NCI-H2171 (cell line): ENCODE measurements around the gene JMY.

Source experiments
- DNase-seq: peaks from one replicate; lab custom pipeline; 2025; lab: John Stamatoyannopoulos, UW

The JMY gene, protein sequence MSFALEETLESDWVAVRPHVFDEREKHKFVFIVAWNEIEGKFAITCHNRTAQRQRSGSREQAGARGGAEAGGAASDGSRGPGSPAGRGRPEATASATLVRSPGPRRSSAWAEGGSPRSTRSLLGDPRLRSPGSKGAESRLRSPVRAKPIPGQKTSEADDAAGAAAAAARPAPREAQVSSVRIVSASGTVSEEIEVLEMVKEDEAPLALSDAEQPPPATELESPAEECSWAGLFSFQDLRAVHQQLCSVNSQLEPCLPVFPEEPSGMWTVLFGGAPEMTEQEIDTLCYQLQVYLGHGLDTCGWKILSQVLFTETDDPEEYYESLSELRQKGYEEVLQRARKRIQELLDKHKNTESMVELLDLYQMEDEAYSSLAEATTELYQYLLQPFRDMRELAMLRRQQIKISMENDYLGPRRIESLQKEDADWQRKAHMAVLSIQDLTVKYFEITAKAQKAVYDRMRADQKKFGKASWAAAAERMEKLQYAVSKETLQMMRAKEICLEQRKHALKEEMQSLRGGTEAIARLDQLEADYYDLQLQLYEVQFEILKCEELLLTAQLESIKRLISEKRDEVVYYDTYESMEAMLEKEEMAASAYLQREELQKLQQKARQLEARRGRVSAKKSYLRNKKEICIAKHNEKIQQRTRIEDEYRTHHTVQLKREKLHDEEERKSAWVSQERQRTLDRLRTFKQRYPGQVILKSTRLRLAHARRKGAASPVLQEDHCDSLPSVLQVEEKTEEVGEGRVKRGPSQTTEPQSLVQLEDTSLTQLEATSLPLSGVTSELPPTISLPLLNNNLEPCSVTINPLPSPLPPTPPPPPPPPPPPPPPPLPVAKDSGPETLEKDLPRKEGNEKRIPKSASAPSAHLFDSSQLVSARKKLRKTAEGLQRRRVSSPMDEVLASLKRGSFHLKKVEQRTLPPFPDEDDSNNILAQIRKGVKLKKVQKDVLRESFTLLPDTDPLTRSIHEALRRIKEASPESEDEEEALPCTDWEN

DNA sequence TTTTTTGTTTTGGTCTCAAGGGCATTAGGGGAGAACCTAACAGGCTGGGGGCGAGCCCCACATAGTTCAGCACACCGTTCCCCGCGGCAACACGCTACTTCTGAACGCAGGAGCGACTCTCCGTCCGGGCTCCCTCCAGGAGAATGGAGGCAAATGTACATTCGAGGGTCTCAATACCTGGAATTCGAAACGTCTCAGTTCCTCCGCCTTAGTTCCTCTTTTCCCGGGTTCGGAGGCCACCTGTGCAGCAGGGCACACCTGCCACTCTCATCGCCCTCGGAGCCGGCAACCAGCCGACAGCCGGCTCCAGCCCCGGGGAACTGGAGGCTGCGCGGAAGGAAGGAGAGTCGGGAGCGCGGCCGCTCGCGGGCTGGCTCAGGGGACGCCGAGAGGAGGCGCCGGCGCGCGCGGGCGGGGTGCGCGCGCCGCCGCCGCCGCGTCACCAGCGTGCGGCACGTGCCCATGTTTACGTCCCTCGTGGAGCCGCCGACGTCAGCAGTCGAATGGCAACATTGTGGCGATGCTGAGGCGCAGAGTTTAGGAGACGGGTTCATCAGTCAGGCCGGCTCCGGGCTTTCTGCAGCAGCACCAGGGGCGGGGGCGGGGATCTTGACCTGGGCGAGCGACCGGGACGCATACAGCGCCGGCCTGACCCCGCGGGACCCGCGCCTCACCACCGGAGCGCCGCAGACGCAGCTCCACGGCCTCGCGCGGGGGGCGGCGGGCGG, at the start of gene JMY:
Gene JMY, plus strand, starts transcription at position 498 of the 728 bp plus-strand sequence. CDS start 520 bp downstream, outside the sequence.
- DNase-seq, result peak; percentile 69

DNA sequence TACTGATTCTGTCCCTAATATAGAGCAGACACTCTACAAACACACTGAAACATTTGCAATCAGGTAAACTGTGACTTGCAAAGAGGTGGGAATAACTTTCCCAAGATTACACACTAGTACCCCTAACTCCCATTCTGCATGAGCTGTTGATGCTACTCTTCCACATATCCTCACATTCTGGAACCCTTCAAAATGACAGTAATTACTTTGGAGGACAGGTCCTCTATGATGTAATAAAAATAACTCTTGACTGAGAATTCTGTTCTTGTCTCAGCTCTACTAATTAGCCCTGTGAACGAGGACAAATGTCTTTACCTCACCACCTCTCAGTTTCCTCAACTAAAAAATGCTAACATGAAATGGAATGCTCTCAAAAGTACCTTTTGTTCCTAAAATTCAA, 49.5 kb upstream of the JMY start:
- no peak for DNase-seq

GRCh38 chr5:79189439-79190234, 46.3 kb upstream of the JMY start:
- DNase-seq, result peak; percentile 8

DNA sequence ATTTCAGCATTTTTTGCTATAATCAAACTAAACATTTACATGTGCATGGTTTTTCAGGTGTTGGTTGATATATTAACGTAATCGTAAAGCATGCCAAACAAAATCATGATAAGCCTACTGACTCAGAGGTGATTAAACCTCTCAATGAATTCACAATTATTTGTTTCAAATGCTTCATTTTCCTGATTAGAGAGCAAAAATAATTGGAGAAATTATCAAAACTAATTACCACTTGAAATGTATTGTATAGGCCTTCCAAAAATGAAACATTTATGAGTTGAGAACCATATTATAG, 45.7 kb upstream of the JMY start:
- DNase-seq, result no peak

DNA sequence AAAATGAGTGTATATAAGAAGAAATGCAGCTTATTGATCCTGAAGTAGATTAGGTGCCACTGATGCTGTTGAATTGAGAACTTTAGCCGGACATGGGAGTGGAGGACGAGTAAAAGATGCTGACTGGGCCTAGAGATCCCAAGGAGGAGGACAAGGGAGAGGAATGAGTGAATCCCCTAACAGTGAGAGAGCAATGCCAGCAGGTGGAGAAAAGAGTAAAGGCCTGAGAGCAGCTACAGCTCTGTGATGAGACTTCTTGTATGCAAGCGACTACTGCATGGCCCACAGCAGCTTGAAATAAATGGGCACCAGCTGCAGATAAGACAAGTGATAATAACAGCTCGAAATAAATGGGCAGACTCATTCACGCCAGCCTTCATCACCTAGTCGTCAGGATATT, 44.5 kb upstream of the JMY start:
- DNase-seq, result no peak

DNA sequence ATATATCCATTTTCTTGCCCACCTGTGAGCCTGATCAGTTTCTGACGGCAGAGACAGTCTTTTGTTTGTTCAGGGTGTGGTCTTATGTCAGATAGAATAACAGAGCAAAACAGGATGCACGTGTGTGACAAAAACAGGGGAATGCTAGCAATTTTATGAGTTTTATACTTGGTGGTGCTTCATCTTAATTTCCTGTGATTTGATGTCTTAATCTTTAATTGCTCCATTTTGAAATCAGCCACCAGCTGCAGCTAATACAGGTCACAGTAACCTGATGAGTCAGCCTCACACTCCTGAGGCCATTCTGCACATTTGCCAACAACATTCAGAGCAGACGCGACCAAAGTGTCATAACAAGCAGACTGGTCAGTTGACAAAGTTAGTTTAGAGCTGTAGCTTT, 42.3 kb upstream of the JMY start:
- no peak for DNase-seq

DNA sequence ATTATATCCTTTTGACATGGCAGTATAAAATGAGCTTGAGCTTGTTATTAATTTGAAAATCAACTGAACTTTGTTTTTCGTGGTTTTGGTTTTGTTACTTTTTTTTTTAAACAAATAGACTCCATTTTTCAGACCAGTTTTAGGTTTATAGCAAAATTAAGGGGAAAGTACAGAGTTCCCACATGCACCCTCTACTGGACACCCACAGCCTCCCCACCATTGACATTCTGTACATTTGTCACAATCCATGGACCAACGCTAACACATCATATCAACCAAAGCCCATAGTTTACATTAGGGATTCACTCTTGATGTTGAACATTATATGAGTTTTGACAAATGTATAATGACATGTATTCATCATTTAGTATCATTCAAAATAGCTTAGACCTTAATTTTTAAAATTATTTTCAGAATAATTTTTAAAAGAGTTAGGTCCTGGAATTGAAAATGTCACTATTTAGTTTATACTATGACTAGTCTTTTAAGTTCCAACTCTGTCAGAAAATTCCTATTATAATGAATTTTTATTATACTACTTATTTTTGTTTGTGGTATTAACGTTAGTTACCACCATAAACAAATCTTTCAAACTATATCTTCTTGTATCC, 35.3 kb upstream of the JMY start:
- DNase-seq, result no peak

- DNase-seq, result no peak
These were observed 34.7 kb upstream of the JMY start for GRCh38 chr5:79201206-79201605.

DNA sequence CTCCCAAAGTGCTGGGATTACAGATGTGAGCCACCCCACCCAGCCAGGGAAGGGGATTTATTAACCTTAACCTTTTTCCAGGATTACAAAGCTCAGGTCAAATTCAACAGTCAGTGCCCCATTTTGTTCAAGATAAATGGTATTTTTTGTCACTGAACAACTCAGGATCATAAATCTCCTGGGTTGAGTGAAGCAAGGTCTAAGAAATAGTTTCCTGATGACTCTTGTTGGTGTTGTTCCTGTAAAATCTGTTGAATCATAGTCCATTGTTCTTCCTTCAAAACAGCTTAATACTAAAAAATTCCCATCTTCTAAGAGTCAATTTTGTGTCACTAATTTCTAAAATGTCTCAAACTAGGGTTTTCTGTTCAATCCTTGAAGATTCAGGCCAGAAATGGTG, 33.9 kb upstream of the JMY start:
- no peak for DNase-seq

GRCh38 chr5:79205965-79206364, 30.0 kb upstream of the JMY start:
- no peak for DNase-seq

DNA sequence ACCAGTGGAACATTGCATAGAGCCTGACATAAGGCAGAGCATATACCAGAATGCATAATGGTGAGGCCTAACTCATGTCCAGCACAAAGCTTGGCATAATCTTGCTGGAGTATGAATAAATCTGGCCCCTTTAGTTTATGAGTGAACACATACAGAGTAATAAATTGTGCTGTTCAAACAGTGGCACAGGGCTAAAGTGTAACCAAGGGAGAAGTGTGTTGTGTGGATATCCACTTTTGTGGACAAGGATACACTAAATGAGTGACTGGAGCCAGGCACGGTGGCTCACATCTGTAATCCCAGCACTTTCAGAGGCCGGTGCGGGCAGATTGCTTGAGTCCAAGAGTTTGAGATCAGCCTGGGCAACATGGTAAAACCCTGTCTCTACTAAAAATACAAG, 29.4 kb upstream of the JMY start:
- no peak for DNase-seq

DNA sequence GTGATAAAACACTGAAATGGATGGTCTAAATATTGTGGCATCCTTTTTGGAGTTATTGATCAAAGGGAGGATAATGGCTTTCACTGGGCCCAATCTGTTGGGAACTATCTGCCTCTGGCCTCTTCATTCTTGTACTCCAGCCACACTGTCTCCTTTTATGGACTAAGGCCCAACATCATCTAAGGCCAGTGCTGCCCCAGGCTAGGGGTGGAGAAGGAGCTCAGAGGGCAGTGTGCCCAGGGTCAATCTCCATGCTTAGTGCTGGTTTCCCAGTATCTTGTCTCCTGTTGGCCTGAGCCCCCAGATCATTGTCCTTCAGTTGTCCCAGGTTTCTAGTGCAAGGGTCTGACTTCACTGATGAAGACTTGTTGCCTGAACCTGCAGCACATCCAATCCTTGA, 26.4 kb upstream of the JMY start:
- DNase-seq, result no peak

DNA sequence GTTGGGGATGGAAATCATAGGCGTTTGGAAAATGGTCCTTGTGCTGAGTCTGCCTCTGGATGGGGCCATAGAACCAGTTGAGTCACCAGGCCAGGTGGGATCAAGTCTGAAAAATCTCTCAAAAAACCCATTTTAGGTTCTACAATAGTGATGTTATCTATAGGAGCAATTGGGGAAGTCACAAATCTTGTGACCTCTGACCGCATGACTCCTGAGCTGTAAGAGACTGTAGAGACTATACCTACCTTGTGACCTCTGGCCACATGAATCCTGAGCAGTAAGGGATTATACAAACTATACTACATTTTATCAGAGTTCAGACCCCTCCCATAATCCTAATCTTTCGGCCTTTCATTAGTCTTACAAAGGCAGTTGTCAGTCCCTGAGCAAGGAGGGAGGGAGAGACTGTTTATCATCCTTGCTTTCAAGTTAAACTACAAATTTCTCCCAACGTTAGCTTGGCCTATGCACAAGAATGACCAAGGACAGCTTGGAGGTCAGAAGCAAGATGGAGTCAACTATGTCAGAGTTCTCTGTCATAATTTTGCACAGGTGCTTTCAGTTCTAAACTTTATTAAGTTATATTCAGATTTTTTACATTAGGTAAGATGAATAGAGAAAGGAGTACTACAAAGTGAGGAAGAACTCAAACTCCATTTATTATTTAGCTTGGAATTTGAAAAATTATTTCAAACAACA, 11.5 kb upstream of the JMY start:
- no peak for DNase-seq

DNA sequence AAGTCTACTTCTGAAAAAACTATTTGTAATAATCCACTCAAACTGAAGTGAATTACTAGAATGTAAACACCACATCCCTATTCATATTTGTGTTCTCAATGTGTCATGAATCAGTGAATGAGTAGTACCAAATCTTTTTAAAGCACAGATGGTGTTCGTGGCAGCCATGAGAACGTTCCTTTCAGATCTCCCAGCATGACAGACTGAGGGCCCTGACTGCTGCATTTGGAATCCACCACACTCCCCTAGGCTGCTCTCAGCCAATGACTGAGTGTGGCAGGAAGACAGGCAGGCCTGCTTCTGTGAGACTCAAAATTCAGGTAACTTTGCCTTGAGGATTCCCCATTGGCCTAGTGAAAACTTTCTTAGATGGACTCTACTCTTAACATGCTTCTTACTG, 10.9 kb upstream of the JMY start:
- DNase-seq, result no peak

GRCh38 chr5:79225441-79225840, 10.5 kb upstream of the JMY start:
- DNase-seq, result no peak

DNA sequence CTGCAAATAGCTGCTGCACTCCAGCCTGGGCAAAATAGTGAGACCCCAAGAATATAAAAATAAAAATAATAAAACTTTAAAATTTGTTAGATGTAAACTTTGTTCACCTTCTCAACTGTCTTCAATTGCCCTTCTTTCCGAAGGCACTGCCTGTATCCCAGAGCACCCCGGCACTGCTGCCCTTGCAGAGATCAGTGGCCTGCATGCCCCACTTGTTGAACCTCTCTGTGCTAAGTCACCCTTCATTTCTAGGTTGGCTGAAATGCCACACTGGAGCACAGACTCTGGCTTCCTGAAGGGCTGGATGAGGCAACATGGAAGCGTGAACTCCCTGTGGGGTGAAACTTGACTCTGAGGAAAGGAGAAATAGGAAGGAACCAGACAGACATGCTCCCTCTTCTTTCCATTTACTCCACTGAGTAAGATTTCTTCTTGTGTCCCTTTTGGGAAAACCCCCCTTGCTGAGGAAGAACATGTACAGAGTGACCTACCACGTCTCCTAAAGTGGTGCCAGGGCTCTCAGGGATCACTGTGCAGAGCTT, 8.4 kb upstream of the JMY start:
- no peak for DNase-seq

DNA sequence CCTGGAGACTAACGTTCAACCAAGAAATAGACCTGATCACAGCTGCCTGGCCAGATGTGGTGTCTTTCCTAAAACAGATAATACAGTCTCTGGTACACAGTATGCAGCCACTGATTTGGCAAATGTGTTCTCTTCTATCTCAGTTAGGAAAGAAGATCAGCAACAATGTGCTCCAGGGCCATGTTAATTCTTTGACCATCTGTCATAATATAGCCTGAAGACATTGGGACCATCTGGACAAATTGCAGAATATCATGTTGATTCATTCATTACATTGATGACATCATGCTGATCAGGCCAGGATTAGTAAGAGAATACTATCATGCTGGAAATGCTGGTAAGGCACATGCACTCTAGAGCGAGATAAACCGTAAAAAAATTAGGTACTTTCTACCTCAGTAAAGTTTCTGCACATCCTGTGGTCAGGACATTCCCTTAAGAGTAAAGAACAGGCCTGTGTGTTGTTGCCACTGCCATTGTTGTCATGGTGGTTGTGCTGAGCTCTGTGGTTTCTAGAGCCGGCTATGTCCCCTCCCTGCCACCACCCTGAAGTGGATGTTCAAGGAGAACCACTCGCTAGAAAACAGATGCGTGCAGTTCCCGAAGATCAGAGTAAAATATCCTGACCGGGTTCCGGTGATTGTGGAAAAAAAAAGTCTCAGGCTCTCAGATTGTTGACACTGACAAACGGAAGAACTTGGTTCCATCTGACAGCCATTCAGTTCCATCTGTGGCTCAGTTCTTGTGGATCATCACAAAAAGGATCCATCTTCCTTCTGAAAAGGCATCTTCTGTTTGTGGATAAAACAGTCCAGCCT, 6.4 kb upstream of the JMY start:
- DNase-seq, result peak; percentile 20

DNA sequence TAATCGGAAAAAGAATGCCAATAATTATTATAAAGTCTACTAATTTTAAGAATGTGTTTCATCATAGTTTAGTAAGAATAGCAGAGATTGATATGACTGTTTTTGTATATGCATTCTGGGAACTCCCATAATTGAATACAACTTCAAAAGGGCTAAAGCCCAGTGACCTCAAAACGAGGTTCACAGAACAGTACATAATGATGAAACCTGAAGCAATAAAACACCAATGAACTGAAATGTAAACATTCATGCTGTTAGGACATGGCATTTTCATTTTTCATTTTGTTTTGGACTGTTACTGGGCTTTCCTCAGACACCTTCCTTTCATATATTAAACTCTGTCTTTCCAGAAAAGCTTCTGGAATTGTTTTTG, 684 bp upstream of the JMY start:
- no peak for DNase-seq

DNA sequence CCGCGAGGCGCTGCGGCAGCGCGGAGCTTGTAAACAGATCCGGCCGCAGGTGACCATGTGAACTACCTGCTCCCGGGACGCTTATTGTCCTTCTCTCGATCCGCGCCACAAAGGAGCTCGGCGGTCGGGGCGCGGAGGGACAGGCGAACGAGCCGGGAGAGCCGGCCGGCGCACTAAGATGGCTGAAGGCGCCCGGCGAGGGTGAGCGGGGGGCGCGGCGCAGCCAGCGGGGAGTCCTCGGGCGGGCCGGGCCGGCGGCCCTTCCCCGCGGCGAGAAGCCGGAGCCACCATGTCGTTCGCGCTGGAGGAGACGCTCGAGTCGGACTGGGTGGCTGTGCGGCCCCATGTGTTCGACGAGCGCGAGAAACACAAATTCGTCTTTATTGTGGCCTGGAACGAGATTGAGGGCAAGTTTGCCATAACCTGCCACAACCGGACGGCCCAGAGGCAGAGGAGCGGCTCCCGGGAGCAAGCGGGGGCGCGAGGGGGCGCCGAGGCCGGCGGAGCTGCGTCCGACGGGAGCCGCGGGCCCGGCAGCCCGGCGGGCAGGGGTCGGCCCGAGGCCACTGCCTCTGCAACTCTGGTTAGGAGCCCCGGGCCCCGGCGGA, 535 bp downstream of the JMY start:
- DNase-seq, result no peak
